A549 (cell line): Measurements from ENCODE around the gene ELAC2.

ENCODE experiments used
- CTCF ChIP-seq: fragments of >200 bp; sonication (Bioruptor Twin); formaldehyde crosslinking; IDR thresholded peaks from 3 replicates; pipeline ENCODE4 v1.5.1; 2016
- MAZ ChIP-seq: fragments of 150-350 bp; IDR thresholded peaks from 2 replicates; pipeline ENCODE4 v1.6.1; 2014; ENCODE audit warnings: antibody characterized with exemption, low read depth, low read length, borderline replicate concordance
- POLR2A ChIP-seq: IDR thresholded peaks from 2 replicates; pipeline ENCODE4 v1.6.1; 2012; ENCODE audit warnings: mild to moderate bottlenecking, low read length
- SMC3 ChIP-seq: fragments of >200 bp; sonication (Bioruptor Twin); formaldehyde crosslinking; IDR thresholded peaks from 3 replicates; pipeline ENCODE4 v1.6.1; 2018; ENCODE audit warnings: inconsistent platforms

GRCh38 chr17:13003927-13004326 lies 13.9 kb downstream of the ELAC2 start:
- no peak for TF ChIP-seq CTCF
- TF ChIP-seq MAZ, result no peak
- TF ChIP-seq POLR2A, result no peak
- no peak for TF ChIP-seq SMC3
